ENCODE results near the gene CD300LB. TPM values are rescaled to one million over a fixed set of nuclear protein-coding genes. Genes with fewer than 3 reads are reported as not detected.

CD300LB gene
- polyA plus RNA-seq, 3 donors: 0.17 to 0.24 TPM; not detected in 1

DNA sequence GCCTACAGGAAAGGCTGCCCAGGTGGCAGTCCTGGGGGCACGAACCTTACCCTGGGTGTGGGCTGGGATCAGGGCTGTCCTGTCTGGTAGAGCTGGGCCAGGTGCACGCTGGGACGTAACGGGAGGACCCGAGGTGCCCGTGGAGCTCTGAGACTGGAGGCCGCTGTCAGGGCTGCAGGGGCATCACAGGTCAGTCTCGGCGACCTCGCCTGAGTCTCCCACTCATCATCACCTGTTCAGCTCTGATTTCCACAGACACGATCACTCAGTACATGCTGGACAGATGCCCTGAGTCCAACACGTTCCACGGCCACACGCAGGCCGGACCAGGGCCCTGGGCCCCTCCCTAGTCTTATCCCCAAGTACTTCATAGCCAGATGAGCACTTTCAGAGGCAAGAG, 19.3 kb upstream of the CD300LB start:
- DNase-seq: no peak

DNA sequence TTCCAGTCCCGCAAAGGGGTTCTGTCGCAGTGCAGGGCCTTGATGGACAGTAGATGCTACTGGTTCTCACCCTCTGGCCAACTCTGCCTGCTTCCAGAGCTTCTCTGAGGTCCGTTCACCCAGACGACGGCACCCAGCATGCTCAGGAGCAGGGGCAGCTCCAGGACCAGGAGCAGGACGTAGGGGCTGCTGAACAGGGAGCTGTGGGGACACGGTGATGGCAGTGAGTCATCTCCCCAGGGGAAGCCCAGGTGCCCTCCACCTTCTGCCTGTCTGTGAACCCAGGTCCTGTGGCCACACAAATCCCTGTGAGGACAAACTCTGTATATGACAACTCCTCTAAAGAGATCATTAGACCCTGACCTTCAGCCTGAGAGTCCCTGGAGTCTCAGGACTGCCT, 18.1 kb upstream of the CD300LB start:
- no peak for DNase-seq

DNA sequence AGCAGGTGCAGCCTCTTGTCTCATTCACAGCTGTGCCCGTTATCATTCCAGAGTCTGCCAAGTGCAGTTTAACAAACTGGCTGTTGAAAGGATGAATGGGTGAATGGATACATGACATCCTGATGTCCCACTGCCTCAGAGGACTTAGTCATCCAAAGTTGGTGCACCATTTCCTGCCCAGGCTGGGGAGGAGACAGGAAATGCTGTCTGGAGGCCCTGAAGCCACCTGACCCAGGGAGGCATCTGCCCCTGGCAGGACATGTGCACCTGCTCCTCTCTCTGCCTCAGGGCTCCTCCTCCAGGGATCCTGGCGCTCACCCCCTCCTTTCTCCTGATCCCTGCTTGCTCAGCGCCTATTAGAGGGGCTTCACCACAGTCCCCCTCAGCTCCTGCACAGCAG, 16.5 kb upstream of the CD300LB start:
- no peak for DNase-seq

DNA sequence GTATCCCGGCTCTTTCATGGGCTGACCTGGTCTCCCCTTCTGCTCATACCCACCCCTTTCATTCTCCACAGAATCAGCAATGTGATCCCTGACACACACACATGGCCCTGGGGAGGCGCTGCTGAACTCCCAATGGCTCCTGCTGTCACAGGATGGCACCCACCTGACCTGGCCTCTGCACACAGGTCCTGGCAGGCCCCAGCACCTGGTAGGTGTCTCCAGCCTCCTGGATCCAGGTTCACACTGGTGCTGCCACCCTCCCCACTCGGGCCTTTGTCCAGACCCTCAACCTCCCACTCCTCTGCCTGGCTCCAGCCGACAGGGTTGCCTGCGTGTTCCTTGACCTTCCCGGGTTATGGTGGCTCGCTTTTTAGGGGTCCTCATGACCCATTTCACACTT, 16.0 kb upstream of the CD300LB start:
- no peak for DNase-seq

DNA sequence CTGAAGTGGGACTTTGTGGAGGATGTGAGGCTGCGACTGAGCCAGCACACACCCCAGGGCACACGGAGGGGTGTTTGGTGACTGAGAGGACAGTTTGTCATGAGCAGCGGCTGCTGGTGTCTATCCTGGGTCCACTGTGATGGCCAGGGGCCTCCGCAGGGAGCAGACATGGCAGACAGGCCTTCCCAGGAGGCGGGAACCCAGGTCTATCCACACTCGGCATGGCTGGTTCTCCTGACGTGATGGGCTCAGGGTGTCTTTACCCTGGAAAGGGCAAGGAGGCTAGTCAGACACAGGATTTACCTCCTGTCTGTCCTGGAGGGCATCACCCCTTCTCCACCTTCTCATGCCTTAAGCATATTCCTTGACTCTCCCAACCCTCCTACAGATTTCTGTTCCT, 15.3 kb upstream of the CD300LB start:
- DNase-seq: no peak

DNA sequence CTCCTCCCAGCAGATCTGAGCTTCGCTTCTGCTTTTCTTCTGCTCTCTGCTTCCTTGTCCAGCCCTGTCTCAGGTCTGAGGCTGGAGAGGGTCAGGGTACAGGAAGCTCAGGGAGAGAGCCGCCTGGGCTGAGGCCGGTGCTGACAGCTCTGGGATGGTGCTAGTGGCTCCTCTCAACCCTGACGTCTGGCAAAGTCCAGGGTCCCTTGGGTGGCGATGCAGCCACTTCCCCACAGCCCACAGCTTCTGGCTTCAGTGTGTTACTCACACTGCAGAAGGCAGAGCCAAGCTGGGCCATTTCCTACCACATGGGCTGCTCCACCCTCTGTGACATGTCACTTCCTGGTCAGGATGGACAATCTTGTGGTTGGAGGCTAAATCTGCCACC, 14.6 kb upstream of the CD300LB start, which contains the start of gene CD300C:
CD300C (minus strand) TSS at position 273 of the 388 bp plus-strand sequence. CDS start 333 bp downstream, outside the sequence.
- DNase-seq: no peak

DNA sequence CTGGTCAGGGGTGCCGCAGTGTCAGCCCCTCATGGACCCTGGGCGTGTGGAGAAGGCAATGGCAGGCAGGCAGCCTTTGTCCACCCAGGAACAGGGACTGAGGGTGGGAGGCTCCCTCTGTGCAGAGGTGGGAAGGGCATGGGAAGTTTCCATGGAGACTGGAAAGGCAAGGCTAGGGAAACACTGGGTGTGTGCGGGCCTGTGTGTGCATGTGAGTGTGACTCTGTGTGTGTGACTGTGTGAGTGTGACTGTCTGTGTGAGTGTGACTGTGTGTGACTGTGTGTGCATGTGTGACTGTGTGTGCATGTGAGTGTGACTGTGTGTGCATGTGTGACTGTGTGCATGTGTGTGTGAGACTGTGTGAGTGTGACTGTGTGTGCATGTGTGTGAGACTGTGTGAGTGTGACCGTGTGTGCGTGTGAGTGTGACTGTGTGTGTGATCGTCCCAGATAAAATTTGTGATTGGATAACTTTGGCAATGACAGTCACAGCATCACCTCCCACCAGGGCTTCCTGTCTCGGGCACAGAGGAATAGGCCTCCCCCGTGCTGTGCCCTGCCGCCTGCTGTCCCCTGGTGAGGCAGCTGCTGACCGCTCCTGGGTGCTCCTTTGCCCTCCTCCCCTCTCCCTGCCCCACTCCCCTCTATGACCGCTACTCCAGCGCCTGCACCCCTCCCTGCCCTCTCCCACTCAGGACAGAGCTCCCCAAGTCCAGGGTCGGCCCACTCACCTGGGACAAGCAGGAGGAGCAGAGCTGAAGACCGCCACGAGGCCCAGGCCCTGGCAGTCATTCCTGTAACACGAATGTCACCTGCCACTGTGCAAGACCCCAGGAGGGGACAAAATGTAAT, 13.9 kb upstream of the CD300LB start:
- DNase-seq: no peak

DNA sequence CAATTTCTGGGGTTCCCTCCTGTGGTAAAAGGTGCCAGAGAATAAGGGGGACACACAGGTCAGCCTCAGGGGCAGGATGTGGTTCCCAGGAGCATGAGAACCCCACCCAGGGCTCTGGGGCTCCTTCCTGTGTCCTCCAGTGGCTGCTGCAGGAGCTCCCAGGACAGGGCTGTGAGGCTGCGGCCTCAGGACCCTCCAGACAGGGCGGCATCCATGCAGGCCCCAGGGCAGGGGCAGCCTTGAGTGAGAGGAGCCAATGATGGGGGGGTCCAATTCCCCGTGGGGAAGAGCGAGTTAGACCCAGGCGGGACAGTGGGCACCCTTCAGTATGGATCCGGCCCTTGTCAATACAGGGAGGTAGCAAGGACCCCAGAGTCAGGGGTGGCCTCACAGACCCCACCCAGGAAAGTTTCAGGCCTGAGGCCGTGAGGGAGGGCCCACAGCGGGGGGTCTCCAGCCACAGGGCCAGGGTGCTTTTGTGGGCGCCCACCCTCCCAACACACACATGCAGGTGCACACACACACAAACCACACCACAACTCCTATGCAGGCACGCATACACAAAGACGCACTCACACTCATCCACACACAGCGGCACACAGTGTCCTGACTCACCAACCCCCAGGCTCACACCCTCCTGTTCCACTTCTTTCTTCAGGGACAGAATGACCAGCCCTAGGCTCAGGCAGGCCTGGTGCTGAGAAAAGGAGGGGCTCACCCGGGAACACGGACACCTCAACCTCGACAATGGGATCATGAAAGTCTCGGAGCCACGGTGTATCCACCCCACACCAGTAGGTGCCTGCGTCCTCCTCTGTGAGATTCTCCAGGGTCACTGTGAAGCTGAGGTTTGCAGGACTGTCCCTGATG, 12.9 kb upstream of the CD300LB start:
- DNase-seq: no peak

DNA sequence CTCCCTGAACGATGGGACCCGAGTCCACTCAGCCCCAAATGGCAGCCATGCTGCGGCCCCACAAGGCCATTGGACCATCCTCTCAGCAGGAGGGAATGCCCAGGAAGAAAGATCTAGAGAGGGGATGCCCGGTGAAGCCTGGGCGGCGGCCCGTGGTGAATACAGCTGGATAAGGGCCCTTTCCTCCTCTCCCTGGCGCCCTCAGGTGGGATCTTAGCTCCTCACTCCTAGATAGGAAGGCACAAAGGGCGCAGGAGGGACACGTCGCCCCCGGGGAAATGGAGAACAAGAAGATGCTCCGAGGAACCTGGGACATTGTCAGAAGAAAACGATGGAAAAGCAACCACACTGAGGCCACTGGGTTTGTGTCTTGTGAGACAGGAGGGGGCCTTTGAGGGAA, 12.1 kb upstream of the CD300LB start:
- DNase-seq: no peak

DNA sequence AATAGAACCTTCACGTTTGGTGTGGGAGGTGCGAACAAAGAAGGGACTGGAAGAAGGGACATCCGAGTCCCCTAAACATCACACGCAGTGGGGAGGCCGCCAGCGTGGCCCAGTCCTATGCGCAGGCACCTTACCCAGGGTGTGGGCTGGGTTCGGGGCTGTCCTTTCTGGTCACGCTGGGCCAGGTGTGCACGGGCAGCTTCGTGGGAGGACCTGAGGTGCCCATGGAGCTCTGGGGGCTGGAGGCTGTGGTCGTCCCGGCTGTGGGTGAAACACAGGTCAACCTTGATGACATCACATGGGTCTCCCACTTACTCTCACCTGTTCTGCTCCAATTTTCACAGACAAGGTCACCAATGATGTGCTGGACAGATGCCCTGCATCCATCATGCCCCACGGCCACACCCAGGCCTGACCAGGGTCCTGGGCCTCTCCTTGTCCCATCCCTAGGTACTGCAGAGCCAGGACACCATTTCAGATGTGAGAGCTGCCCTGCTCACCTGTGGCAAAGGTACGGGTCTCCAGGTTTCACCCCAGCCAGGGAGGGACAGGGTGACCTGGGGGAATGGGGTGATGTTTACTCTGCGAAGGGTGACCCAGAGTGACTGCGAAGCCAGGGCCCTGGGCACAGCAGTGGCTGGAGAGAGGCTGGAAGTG, 11.6 kb upstream of the CD300LB start:
- DNase-seq: no peak

DNA sequence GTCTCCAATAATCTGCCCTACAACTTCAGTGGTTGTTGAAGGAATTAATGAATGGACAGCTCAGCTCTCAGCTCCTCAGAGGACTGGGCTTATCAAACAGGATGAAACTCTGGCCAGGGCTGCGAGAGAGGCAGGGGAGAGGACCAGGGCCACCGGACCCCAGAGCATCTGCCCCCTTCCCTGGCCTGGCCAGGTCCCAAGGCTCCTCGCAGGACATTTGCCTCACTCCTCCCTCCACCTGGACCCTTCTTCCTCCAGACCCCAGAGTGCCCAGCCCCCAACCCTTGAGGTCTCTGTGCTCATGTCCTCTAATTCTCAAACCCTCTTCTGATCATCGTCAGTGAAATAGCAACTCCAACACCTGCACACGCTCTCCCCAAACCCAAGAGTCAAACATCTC, 10.9 kb upstream of the CD300LB start:
- no peak for DNase-seq

DNA sequence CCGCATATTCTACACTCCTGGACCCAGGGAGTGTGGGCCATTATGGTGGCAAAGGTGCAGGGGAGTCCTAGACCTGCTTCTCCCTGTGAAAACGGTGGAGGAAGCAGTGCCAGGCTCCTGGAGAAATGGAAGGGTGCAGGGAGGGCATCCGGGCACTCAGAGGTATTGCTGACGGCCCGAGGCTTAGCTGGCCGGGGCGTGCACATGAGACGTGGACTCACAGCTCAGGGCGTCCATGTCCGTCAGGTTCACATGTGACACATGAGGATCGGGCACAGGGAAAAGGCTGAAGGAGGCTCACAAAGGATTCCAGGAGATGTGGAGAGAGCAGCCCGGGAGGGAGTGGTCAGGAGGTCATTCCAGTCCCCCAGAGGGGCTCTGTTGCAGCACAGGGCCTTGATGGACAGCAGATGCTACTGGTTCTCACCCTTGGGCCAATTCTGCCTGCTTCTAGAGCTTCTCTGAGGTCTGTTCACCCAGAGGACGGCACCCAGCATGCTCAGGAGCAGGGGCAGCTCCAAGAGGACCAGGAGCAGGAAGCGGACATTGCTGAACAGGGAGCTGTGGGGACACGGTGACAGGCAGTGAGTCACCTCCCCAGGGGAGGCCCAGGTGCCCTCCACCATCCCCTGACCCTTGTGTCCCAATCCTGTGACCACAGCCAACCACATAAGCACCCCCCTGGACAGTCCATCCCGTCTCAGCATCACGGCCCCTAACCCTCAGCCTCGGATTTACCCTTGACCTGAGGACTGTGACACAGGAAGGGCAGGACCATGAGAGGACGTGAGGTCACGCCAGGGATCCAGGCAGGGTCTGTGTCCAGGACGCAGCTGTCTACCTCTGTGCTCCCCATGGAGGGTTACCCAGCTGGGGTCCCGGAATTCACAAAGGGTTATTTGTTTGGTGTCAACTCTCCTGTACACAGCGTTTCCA, 10.2 kb upstream of the CD300LB start:
- no peak for DNase-seq

DNA sequence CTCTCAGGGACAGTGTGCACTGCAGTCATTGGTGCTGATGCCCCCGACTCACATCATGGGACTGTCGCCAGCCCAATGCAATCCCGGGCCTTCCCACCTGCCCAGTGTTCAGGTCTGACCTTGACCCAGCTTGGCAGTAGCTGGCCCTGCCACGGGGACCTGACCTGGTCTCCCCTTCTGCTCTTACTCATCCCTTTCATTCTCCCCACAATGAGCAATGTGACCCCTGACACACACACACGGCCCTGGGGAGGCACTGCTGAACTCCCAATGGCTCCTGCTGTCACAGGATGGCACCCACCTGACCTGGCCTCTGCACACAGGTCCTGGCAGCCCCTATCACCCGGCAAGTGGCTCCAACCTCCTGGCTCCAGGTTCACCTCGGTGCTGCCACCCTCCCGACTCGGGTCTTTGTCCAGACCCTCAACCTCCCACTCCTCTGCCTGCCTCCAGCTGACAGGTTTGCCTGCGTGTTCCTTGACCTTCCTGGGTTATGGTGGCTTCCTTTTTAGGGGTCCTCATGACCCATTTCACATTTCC, 8.1 kb upstream of the CD300LB start:
- no peak for DNase-seq

DNA sequence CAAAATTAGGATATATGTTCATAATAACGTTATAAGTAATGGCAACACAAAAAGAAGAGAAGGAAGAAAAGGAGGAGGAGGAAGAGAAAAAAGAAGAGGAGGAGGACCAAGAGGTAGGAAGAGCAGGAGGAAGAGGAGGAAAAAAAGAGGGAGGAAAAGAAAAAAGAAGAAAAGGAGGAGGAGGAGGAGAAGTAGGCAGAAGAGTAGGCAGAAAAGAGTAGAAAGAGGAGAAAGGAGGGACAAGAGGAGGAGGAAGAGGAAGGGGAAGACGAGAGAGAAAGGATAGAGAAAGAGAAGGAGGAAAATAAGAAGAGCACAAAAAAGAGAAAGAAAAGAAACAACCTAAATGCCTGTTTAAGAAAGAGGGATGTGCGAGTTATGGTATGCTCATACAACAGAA, 5.6 kb upstream of the CD300LB start:
- no peak for DNase-seq

DNA sequence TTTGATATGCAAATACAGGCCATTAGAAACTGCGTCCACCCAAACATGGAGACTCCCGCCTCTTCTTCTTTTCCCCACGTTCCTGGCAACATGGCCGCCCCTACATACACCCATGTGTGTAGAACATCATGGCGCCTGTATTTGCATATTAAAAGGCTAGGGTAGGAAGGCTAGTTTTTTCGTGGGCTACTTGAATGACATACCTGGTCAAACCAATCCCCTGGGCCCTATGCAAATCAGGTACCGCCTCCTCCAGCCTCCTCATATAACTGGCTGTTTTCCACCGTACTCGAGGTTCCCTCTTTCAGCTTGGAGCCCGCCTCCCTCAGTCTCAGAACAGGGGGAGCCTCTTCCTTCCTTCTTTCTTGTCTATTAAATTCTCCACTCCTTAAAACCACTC, 840 bp upstream of the CD300LB start:
- no peak for DNase-seq

DNA sequence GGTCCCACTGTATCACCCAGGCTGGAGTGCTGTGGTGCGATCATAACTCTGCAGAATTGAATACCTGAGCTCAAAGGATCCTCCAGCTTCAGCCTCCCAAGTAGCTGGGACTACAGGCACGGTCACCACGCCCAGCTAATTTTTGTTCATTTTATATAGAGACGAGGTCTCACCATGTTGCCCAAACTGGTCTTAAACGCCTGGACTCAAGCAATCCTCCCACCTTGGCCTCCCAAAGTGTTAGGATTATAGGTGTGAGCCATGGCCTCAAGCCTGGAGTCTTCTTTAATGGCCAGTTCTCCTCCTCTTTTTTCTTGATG, 484 bp downstream of the CD300LB start:
- no peak for DNase-seq

DNA sequence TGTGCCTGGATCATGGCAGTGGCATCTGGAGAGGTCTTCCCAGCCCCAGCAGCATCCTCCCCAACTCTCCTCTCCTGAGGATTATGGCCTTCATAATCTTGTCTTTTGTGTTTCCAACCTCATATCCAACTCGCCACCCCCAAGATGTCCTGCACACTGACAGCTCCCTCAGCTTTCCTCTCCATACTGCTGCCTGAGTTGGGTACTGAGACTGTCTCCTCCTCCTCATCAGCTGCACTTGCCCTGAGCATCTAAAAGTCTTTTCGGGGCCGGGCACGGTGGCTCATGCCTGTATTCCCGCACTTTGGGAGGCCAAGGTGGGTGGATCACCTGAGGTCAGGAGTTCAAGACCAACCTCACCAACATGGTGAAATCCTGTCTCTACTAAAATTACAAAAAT, 2.0 kb downstream of the CD300LB start:
- no peak for DNase-seq

DNA sequence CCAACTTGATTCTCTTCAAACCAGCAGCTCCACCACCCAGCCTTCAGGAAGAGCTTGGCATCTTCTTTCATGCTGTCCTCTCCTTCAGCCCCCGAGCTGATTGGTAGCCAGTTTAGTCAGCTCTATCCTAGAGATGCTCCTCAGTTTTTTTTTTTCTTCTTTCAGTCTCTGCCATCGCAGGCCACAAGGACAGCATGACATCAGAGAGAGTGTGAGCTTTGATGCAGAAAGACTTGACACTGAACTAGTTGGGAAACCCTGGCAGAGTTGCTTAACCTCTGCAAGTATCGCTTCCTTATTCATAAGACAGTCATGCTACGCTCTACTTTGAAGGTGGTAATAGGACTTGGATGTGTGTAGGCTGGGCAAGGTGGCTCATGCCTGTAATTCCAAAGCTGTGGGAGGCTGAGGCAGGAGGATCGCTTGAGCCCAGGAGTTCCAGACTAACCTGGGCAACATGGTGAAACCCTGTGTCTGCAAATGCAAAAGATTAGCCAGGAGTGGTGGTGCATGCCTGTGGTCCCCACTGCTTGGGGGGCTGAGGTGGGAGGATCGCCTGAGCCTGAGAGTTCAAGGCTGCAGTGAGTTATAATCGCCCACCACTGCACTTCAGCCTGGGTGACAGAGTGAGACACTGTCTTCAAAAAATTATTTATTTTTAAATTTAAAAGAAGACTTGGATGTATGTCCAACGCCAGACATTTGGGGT, 2.6 kb downstream of the CD300LB start:
- DNase-seq: no peak

DNA sequence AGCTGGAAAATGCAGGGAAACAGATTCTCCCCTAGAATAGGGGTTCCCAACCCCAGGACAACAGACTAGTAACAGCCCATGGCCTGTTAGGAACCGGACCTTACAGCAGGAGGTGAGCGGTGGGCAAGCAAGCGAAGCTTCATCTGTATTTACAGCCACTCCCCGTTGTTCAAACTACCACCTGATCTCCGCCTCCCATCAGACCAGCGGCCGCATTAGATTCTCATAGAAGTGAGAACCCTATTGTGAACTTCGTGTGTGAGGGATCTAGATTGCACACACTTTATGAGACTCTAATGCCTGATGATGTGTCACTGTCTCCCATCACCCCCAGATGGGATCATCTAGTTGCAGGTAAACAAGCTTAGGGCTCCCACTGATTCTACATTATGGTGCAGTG, 3.5 kb downstream of the CD300LB start:
- no peak for DNase-seq

DNA sequence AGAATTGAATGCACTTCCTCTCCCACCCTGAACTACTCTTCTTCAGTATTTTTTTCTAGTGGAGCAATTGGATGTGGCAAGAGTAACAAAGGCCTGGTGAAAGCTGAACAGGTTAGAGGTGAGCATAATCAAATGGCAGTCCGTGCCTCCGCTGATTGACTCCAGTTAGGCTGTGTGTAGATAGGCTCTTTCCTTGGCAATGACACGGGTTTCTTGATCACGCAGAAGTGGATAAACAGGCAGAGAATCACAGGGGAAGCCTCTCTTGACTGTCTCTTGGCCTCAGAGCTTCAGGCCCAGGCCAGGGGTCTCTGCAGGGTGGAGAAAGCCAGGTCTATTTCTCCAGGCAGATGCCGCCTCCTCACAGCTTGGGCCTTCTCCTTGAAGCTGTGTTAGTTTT, 4.2 kb downstream of the CD300LB start:
- no peak for DNase-seq

DNA sequence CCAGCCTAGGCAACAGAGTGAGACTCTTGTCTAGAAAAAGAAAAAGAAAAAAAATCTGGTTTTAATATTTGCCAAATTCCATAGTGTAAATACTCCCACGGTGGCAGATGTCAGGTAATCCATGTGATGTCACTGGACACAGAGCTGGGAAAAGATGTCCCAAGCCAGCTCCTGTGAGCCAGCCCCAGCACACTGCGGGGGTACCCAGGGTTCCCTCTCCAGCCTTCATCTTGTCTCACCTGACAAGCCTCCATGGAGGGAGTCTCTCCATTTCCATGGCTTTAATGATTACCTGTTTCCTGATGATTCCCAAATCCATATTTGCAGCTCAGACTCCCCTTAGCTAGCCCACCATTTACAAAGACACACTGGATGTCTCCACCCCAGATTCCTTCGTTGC, 4.6 kb downstream of the CD300LB start:
- DNase-seq: no peak
